Neural progenitor cell (in vitro differentiated cells): ENCODE results near the gene CTSD. TPM values are rescaled to one million over a fixed set of nuclear protein-coding genes. Genes with fewer than 3 reads are reported as not detected.

Source experiments
- DNase-seq: peaks from one replicate; pipeline ENCODE4 v3.0.0-alpha.2; 2016; ENCODE audit warnings: low spot score
- H2AFZ ChIP-seq: fragments of 200-600 bp; sonication (generic); replicated peaks from 2 replicates; pipeline ENCODE4 v1.6.1; 2016; ENCODE audit warnings: antibody characterized with exemption
- H3F3A ChIP-seq: fragments of 200-600 bp; sonication (generic); 2 replicates; pipeline ENCODE4 v1.6.1; 2016; ENCODE audit warnings: antibody characterized with exemption, low read depth
- H3K27ac ChIP-seq: fragments of 200-600 bp; sonication (generic); 2 replicates; pipeline ENCODE4 v1.5.1; 2016; ENCODE audit warnings: mild to moderate bottlenecking
- H3K27me3 ChIP-seq: fragments of 200-600 bp; sonication (generic); 2 replicates; pipeline ENCODE4 v1.6.1; 2016; ENCODE audit warnings: mild to moderate bottlenecking, moderate library complexity
- H3K36me3 ChIP-seq: fragments of 200-600 bp; sonication (generic); 2 replicates; pipeline ENCODE4 v1.5.1; 2016
- H3K4me1 ChIP-seq: fragments of 200-600 bp; sonication (generic); 2 replicates; pipeline ENCODE4 v1.6.1; 2016; ENCODE audit warnings: mixed run types
- H3K4me2 ChIP-seq: fragments of 200-600 bp; sonication (generic); 2 replicates; pipeline ENCODE4 v1.6.1; 2016
- H3K4me3 ChIP-seq: fragments of 200-600 bp; sonication (generic); 2 replicates; pipeline ENCODE4 v1.5.1; 2016
- H3K79me2 ChIP-seq: fragments of 200-600 bp; sonication (generic); 2 replicates; pipeline ENCODE4 v1.6.1; 2016; ENCODE audit warnings: low read depth
- H3K9ac ChIP-seq: fragments of 200-600 bp; sonication (generic); 2 replicates; pipeline ENCODE4 v1.6.1; 2016
- H3K9me3 ChIP-seq: fragments of 200-600 bp; sonication (generic); 2 replicates; pipeline ENCODE4 v1.5.1; 2016; ENCODE audit warnings: low read depth
- H4K20me1 ChIP-seq: fragments of 200-600 bp; sonication (generic); 2 replicates; pipeline ENCODE4 v1.6.1; 2016; ENCODE audit warnings: low read depth
- H3K27ac Mint-ChIP-seq: 3 replicates; pipeline ENCODE4 v1.8.0; 2021; ENCODE audit warnings: mixed read lengths
- H3K27me3 Mint-ChIP-seq: 2 replicates; pipeline ENCODE4 v1.8.0; 2022; ENCODE audit warnings: low read depth, mild to moderate bottlenecking, inconsistent platforms, moderate library complexity, mixed read lengths; ENCODE audit not compliant: insufficient read depth
- H3K36me3 Mint-ChIP-seq: 3 replicates; pipeline ENCODE4 v1.8.0; 2021; ENCODE audit warnings: mixed read lengths
- H3K4me1 Mint-ChIP-seq: 3 replicates; pipeline ENCODE4 v1.8.0; 2021; ENCODE audit warnings: mixed read lengths
- H3K4me3 Mint-ChIP-seq: 3 replicates; pipeline ENCODE4 v1.8.0; 2021; ENCODE audit warnings: mild to moderate bottlenecking, moderate library complexity, mixed read lengths
- H3K9me3 Mint-ChIP-seq: 3 replicates; pipeline ENCODE4 v1.8.0; 2020; ENCODE audit warnings: mixed read lengths
- CTCF ChIP-seq: fragments of 200-600 bp; sonication (generic); IDR thresholded peaks from 2 replicates; pipeline ENCODE4 v1.5.1; 2017; ENCODE audit warnings: antibody characterized with exemption, mild to moderate bottlenecking
- EZH2 ChIP-seq: fragments of 200-600 bp; sonication (generic); IDR thresholded peaks from 2 replicates; pipeline ENCODE4 v1.6.1; 2017; ENCODE audit warnings: antibody characterized with exemption, mild to moderate bottlenecking, moderate library complexity
- EZH2phosphoT487 ChIP-seq: fragments of 200-600 bp; sonication (generic); IDR thresholded peaks from 2 replicates; pipeline ENCODE4 v1.6.1; 2017; ENCODE audit warnings: antibody characterized with exemption
- total RNA-seq: library from RNA; depleted of rRNA; stranded (reverse); fragments of >200 nt; gene quantifications from 2 replicates; pipeline ENCODE4 v1.2.3, GENCODE V29; 2015; ENCODE audit warnings: low replicate concordance

The CTSD gene
- total RNA-seq, 1 donor from 2014 or later: 38.2 TPM

GRCh38 chr11:1755692-1756561, 7.8 kb downstream of the CTSD start:
- H3K27me3 ChIP-seq: no peaks in the 10 kb centered on the region
- TF ChIP-seq EZH2phosphoT487 (no peak), EZH2 (no peak), CTCF (no peak)
- H2AFZ ChIP-seq: no peak overlapping the region
- no peaks in the 10 kb centered on the region for H3K36me3 ChIP-seq
- H3K4me1 ChIP-seq: no peaks in the 10 kb centered on the region
- H3F3A ChIP-seq: no peaks in the 10 kb centered on the region
- no peak overlapping the region for H3K4me3 ChIP-seq
- no peak overlapping the region for H3K4me3 Mint-ChIP-seq
- H3K9me3 Mint-ChIP-seq: no peaks in the 10 kb centered on the region
- H3K9ac ChIP-seq: no peak overlapping the region
- H3K36me3 Mint-ChIP-seq: no peaks in the 10 kb centered on the region
- H3K27ac Mint-ChIP-seq: no peak overlapping the region
- no peak overlapping the region for H3K27ac ChIP-seq
- no peak for DNase-seq
- peaks cover 2% of the 10 kb centered on the region for H3K27me3 Mint-ChIP-seq
- no peaks in the 10 kb centered on the region for H3K4me1 Mint-ChIP-seq
- H3K4me2 ChIP-seq: no peak overlapping the region
- H3K79me2 ChIP-seq: no peaks in the 10 kb centered on the region
- H3K9me3 ChIP-seq: no peaks in the 10 kb centered on the region
- H4K20me1 ChIP-seq: no peaks in the 10 kb centered on the region

- peaks cover 3% of the 10 kb centered on the region for H3K4me1 Mint-ChIP-seq
Measured at GRCh38 chr11:1755344-1755691, 8.4 kb downstream of the CTSD start.

GRCh38 chr11:1754376-1755150, 9.2 kb downstream of the CTSD start:
- Mint-ChIP-seq H3K9me3 (no peaks in the 10 kb centered on the region), H3K27ac (no peak overlapping the region), H3K4me1 (peaks cover 11% of the 10 kb centered on the region), H3K4me3 (no peak overlapping the region), H3K36me3 (no peaks in the 10 kb centered on the region), H3K27me3 (peaks cover 12% of the 10 kb centered on the region)
- no peak overlapping the region for H3K9ac ChIP-seq
- no peak overlapping the region for H3K4me2 ChIP-seq
- H3K27ac ChIP-seq: no peak overlapping the region
- H3K36me3 ChIP-seq: no peaks in the 10 kb centered on the region
- H3F3A ChIP-seq: peaks cover 6% of the 10 kb centered on the region
- H2AFZ ChIP-seq: no peak overlapping the region
- peaks cover 4% of the 10 kb centered on the region for H4K20me1 ChIP-seq
- no peak overlapping the region for H3K4me3 ChIP-seq
- peaks cover 6% of the 10 kb centered on the region for H3K4me1 ChIP-seq
- H3K9me3 ChIP-seq: no peaks in the 10 kb centered on the region
- DNase-seq: no peak
- H3K27me3 ChIP-seq: peaks cover 12% of the 10 kb centered on the region
- no peaks in the 10 kb centered on the region for H3K79me2 ChIP-seq
- TF ChIP-seq EZH2phosphoT487: no peak
- no peak for TF ChIP-seq EZH2
- no peak for TF ChIP-seq CTCF

More at GRCh38 chr11:1755344-1755691, 8.4 kb downstream of the CTSD start:
- no peak for TF ChIP-seq CTCF
- no peak for TF ChIP-seq EZH2
- no peak for TF ChIP-seq EZH2phosphoT487
- no peaks in the 10 kb centered on the region for H3K4me1 ChIP-seq
- Mint-ChIP-seq H3K36me3 (no peaks in the 10 kb centered on the region), H3K4me3 (no peak overlapping the region), H3K27me3 (peaks cover 5% of the 10 kb centered on the region), H3K27ac (no peak overlapping the region), H3K9me3 (no peaks in the 10 kb centered on the region)
- H3K27me3 ChIP-seq: peaks cover 4% of the 10 kb centered on the region
- no peaks in the 10 kb centered on the region for H3F3A ChIP-seq
- H3K79me2 ChIP-seq: no peaks in the 10 kb centered on the region
- no peak overlapping the region for H3K27ac ChIP-seq
- no peak overlapping the region for H3K4me3 ChIP-seq
- no peak for DNase-seq
- H3K9me3 ChIP-seq: no peaks in the 10 kb centered on the region
- H3K36me3 ChIP-seq: no peaks in the 10 kb centered on the region
- no peak overlapping the region for H3K9ac ChIP-seq
- H3K4me2 ChIP-seq: no peak overlapping the region
- no peak overlapping the region for H2AFZ ChIP-seq
- H4K20me1 ChIP-seq: no peaks in the 10 kb centered on the region
